Measurements from ENCODE around the gene TARBP1. TPM values are rescaled to one million over a fixed set of nuclear protein-coding genes. Genes with fewer than 3 reads are reported as not detected.

The TARBP1 gene
- total and polyA plus RNA-seq, 7 donors = 5.5 to 22.1 (median 10.0) TPM

DNA sequence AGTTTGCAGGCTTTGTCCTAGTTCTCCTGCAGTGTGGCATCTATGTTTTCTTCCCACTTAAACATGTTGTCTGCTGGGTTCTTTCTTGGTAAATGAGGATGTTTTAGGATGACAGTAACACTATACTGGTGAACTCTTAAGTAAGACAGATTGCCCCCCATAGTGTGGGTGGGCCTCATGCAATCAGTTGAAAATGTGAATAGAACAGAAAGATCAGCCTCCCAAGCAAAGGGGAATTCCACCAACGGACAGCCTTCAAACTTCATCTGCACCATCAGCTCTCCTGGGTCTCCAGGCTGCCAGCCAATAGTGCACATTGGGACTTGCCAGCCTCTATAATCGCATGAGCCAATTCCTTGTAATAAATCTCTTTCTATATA lies 10.7 kb upstream of the TARBP1 start:
- H3K4me3 ChIP-seq = no peak overlapping the region
- intact Hi-C loops (cut with DNase I) = loop anchor here (2.0 kb wide), 1 partner anchor 595 kb away; no protein-coding TSS in a partner anchor
- H3K9me3 ChIP-seq = no peaks in the 10 kb centered on the region
- no peaks in the 10 kb centered on the region for H3K36me3 ChIP-seq
- peaks cover 0 to 13% (median 7%) of the 10 kb centered on the region in 4 donors for H3K4me1 ChIP-seq
- no peaks in the 10 kb centered on the region for H3K27me3 ChIP-seq
- no peak for DNase-seq
- TF ChIP-seq EP300 (IDR thresholded peaks at IDR 0.05) = no peak
- TF ChIP-seq POLR2AphosphoS5 (IDR thresholded peaks at IDR 0.05) = no peak
- TF ChIP-seq POLR2A (IDR thresholded peaks at IDR 0.05) = no peak
- no peak for TF ChIP-seq CTCF (IDR thresholded peaks at IDR 0.05)
- no peak overlapping the region for H3K27ac ChIP-seq
- WGBS, 2 donors = 81 to 83% methylated on average over 2 of the region's 2 CpGs

DNA sequence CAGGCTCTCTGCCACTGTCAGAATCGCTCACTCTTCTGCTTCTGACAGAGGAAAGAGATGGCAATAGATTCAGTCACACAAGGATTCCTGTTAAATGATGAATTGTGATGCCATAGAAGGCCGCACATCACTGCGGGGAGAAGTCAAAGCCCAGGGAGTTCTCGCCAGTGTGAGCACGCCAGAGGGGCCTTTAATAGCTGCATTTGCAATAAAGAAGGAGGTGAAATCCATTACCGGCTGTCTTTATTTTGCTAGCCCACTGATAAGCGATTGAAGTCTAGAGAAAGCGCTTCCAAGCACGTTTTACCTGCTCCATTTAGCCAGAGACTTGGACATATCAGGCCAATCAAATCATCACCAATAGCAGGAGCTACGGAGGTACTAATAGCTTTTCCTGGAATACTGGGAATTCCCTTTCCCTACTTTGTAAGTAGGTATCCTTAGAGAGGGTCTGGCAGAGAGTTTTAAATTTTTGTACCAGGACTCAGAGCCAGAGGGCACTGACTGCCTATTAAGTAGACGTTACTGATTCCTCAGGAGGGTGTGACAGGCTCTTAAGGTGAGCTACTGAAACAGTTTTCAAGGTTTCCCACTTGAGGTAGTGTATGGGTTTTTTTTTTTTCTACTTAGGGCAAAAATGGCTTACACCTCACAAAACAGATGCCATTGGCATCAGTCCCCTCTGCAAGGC lies 10.2 kb upstream of the TARBP1 start:
- Histone ChIP-seq H3K27me3 (no peaks in the 10 kb centered on the region), H3K4me3 (no peak overlapping the region), H3K4me1 (peaks cover 0 to 13% (median 7%) of the 10 kb centered on the region in 4 donors), H3K9me3 (no peaks in the 10 kb centered on the region), H3K27ac (no peak overlapping the region), H3K36me3 (no peaks in the 10 kb centered on the region)
- intact Hi-C loops (cut with DNase I) = loop anchor here (2.0 kb wide), 1 partner anchor 596 kb away; no protein-coding TSS in a partner anchor
- 90 to 91% methylated on average over 11 of the region's 11 CpGs for WGBS, 2 donors
- no peak for DNase-seq
- TF ChIP-seq POLR2AphosphoS5 (IDR thresholded peaks at IDR 0.05) (no peak), POLR2A (IDR thresholded peaks at IDR 0.05) (no peak), EP300 (IDR thresholded peaks at IDR 0.05) (no peak), CTCF (IDR thresholded peaks at IDR 0.05) (no peak)

GRCh38 chr1:234488054-234489006 lies 9.4 kb upstream of the TARBP1 start:
- H3K4me3 ChIP-seq = no peak overlapping the region
- peak overlapping the region in 1 of 4 donors; percentile 48 for H3K27ac ChIP-seq
- WGBS, 2 donors = 76 to 82% methylated on average over 9 of the region's 9 CpGs
- no peaks in the 10 kb centered on the region for H3K9me3 ChIP-seq
- H3K27me3 ChIP-seq = no peaks in the 10 kb centered on the region
- intact Hi-C loops (cut with DNase I) = loop anchor here (2.0 kb wide), 1 partner anchor 596 kb away; no protein-coding TSS in a partner anchor
- DNase-seq = no peak
- H3K4me1 ChIP-seq = peaks cover 0 to 13% (median 7%) of the 10 kb centered on the region in 4 donors
- no peaks in the 10 kb centered on the region for H3K36me3 ChIP-seq
- TF ChIP-seq POLR2A (IDR thresholded peaks at IDR 0.05) = no peak
- TF ChIP-seq CTCF (IDR thresholded peaks at IDR 0.05) = no peak
- no peak for TF ChIP-seq EP300 (IDR thresholded peaks at IDR 0.05)
- TF ChIP-seq POLR2AphosphoS5 (IDR thresholded peaks at IDR 0.05) = no peak

- no peak for DNase-seq
- H3K9me3 ChIP-seq = no peaks in the 10 kb centered on the region
- WGBS, 2 donors = 24 to 48% methylated on average over 12 of the region's 12 CpGs
- no peaks in the 10 kb centered on the region for H3K36me3 ChIP-seq
- H3K4me1 ChIP-seq = peaks cover 0 to 13% (median 7%) of the 10 kb centered on the region in 4 donors
- no peaks in the 10 kb centered on the region for H3K27me3 ChIP-seq
- TF ChIP-seq POLR2A (IDR thresholded peaks at IDR 0.05) (no peak), POLR2AphosphoS5 (IDR thresholded peaks at IDR 0.05) (peak in 2 of 4 donors; percentile 12 to 22), CTCF (IDR thresholded peaks at IDR 0.05) (peak; percentile 56 to 70 (median 67)), EP300 (IDR thresholded peaks at IDR 0.05) (no peak)
- intact Hi-C loops (cut with DNase I) = no loop called here
- no peak overlapping the region for H3K4me3 ChIP-seq
- H3K27ac ChIP-seq = peak overlapping the region; percentile 10 to 48 (median 22)
Measured at GRCh38 chr1:234486858-234487840, 8.2 kb upstream of the TARBP1 start.
